Skeletal muscle satellite cell (primary cell): ENCODE data around the gene COPA.
A peak's percentile ranks its signal among the peaks of the same experiment; 100 is the strongest.

ENCODE experiments used
- H3K27me3 ChIP-seq: 2 replicates; pipeline ENCODE4 v1.7.0; 2013; ENCODE audit warnings: low read length; ENCODE audit not compliant: control insufficient read depth, insufficient read depth
- H3K36me3 ChIP-seq: 2 replicates; pipeline ENCODE4 v1.7.0; 2013; ENCODE audit warnings: mild to moderate bottlenecking, control low read depth, low read length; ENCODE audit not compliant: insufficient read depth
- H3K4me1 ChIP-seq: 2 replicates; pipeline ENCODE4 v1.7.0; 2013; ENCODE audit warnings: low read length; ENCODE audit not compliant: control insufficient read depth, insufficient read depth
- H3K4me2 ChIP-seq: 2 replicates; pipeline ENCODE4 v1.7.0; 2013; ENCODE audit warnings: mild to moderate bottlenecking, low read length
- H3K4me3 ChIP-seq: 2 replicates; pipeline ENCODE4 v1.7.0; 2013; ENCODE audit warnings: low read length
- H3K9ac ChIP-seq: 2 replicates; pipeline ENCODE4 v1.7.0; 2013; ENCODE audit warnings: mild to moderate bottlenecking, low read depth, low read length, moderate library complexity
- H3K9me3 ChIP-seq: replicated peaks from 2 replicates; pipeline ENCODE4 v1.7.0; 2013; ENCODE audit warnings: mild to moderate bottlenecking, control low read depth, low read length

COPA gene

DNA sequence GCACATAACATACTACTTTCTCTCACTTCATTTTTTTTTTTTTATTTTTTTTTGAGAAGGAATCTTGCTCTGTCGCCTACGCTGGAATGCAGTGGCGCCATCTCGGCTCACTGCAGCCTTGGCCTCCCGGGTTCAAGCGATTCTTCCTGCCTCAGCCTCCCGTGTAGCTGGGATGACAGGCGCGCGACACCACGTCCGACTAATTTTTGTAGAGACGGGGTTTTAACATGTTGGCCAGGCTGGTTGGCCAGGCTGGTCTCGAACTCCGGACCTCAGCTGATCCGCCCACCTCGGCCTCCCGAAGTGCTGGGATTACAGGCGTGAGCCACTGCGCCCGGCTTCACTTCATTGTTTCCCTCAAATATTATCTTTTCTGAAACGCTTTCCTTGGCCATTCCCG is 57.5 kb downstream of the COPA start:
- Histone ChIP-seq H3K4me3 (peak overlapping the region; percentile 76), H3K4me2 (peak overlapping the region; percentile 84), H3K27me3 (no peaks in the 10 kb centered on the region), H3K4me1 (peaks cover 12% of the 10 kb centered on the region), H3K9ac (peak overlapping the region; percentile 96), H3K36me3 (peaks cover 40% of the 10 kb centered on the region), H3K9me3 (no peaks in the 10 kb centered on the region)

DNA sequence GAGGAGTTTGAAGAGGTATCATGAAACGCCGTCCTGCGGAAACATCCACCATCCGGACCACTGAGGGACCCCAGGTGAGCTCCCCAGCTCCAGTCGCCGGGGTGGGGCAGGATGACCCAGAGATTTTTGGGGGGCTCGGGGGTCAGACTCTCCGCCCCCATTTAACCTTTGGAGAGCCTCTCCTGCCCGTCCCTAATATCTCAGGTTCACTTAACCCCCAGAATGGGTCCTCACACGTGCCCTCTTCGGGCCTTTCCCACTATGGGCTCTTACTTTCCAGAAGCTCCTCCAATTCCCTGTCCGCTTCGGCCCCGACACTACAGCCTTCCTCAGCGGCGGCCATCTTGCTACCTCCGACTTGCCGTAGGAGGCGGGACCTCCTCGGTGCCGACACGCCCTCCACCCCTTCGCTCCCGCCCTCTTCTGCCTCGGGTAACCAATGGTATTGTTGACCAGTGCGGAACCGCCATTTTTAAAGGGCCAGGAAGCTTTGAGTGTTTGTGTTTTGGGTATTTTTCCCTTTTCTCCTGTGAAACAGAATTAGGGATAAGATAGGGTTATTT is 58.2 kb downstream of the COPA start, which contains the start of gene PEX19:
Gene PEX19, minus strand, starts transcription at position 352 of the 563 bp plus-strand sequence. Its CDS starts 9 bp downstream, at position 343.
- peak within 1 kb of the TSS; percentile 85 for H3K4me2 ChIP-seq
- peaks cover 40% of the 10 kb centered on the region for H3K36me3 ChIP-seq
- H3K9ac ChIP-seq = peak within 1 kb of the TSS; percentile 96
- H3K27me3 ChIP-seq = no peaks in the 10 kb centered on the region
- no peaks in the 10 kb centered on the region for H3K9me3 ChIP-seq
- H3K4me1 ChIP-seq = peaks cover 12% of the 10 kb centered on the region
- peak within 1 kb of the TSS; percentile 76 for H3K4me3 ChIP-seq

DNA sequence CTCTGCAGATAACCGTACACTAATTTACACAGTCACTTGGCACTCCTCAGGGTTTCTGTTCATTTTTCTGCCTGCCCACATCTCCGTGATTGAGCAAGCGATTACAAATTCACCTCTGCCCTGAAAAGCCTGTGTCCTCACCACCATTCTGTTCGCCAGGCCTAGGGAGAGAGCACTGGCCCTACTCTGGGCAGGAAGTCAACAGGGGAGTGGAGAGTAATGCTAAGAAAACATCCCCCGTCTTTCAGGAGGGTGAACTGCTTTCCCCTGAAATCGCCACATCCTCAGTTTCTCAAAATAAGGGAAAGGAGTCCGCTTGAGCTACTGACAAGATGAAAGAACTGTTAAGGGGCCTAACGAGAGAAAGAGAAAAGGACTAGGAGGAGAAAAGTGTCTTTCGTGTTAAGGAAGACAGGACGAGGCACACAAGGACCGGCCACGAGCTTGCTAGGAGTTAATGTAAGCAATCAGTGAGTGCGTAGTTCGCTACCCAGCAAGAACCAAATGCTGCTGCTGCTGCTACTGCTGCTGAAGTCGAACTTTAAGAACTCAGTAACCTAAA is 58.7 kb downstream of the COPA start:
- Histone ChIP-seq H3K9me3 (no peaks in the 10 kb centered on the region), H3K4me2 (peak overlapping the region; percentile 85), H3K9ac (peak overlapping the region; percentile 96), H3K4me3 (peak overlapping the region; percentile 76), H3K27me3 (no peaks in the 10 kb centered on the region), H3K4me1 (peaks cover 12% of the 10 kb centered on the region), H3K36me3 (peaks cover 41% of the 10 kb centered on the region)

DNA sequence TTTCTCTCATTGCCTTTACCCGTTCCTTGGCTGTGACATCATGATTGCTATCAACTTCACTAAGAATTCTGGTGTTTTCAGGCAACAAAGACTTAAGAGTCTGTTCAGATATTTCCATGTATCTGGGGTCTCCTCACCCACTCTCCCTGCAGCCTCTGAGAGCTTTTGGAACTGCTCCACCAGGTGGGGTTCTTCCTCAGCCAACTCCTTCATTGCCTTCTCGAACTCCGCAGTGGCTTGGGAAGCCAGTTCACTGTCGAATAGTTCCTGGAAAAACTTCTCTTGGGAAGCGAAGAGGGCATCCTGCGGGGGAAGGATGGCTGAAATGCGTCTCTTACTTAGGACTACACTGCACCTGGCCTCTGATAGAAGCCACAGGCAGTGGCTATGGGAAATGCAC is 60.2 kb downstream of the COPA start:
- no peaks in the 10 kb centered on the region for H3K27me3 ChIP-seq
- H3K4me2 ChIP-seq = peak overlapping the region; percentile 85
- no peaks in the 10 kb centered on the region for H3K9me3 ChIP-seq
- H3K4me3 ChIP-seq = no peak overlapping the region
- peaks cover 12% of the 10 kb centered on the region for H3K4me1 ChIP-seq
- H3K36me3 ChIP-seq = peaks cover 49% of the 10 kb centered on the region
- H3K9ac ChIP-seq = peak overlapping the region; percentile 96

DNA sequence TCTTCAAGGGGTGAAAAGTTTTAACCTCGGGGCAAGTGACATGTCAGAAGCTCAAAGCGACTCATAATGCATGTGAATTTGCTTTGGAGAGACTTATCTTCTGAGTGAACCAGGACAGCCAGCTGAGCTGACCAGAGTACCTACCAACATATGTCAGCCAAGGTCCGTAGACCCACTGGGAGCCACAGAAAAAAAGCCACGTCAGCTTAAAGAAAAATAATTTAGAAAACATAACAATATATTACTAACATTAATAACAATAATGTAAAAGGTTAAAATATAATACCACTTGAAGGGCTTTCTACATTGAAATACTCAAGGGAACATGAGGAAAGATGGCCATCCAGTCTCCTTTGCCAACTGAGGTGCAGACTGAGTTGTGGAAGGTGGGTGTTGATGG is 65.1 kb downstream of the COPA start:
- Histone ChIP-seq H3K36me3 (peaks cover 56% of the 10 kb centered on the region), H3K4me2 (no peak overlapping the region), H3K27me3 (no peaks in the 10 kb centered on the region), H3K4me3 (no peak overlapping the region), H3K4me1 (peaks cover 2% of the 10 kb centered on the region), H3K9me3 (no peaks in the 10 kb centered on the region), H3K9ac (no peak overlapping the region)

DNA sequence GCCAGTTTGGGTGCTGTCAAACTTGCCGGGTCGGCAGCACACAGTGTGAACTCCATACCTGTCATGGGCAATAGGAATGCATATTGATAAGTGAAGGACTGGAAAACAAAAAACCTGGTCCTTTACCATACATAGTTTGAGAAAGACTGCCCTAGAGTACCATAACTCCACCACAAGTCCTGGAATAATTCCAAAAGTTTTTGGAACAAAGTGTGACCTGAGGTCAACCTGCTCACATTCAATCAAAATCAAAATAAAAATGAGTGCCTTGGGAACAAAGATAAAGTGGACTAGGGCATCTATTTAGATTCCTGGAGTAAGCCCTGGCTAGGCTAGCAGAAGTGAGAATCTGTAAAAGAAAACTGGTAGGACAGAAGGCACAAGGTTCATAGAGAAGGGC is 65.7 kb downstream of the COPA start:
- H3K4me1 ChIP-seq = no peaks in the 10 kb centered on the region
- no peaks in the 10 kb centered on the region for H3K9me3 ChIP-seq
- peaks cover 50% of the 10 kb centered on the region for H3K36me3 ChIP-seq
- no peak overlapping the region for H3K4me2 ChIP-seq
- H3K4me3 ChIP-seq = no peak overlapping the region
- H3K27me3 ChIP-seq = no peaks in the 10 kb centered on the region
- H3K9ac ChIP-seq = no peak overlapping the region

DNA sequence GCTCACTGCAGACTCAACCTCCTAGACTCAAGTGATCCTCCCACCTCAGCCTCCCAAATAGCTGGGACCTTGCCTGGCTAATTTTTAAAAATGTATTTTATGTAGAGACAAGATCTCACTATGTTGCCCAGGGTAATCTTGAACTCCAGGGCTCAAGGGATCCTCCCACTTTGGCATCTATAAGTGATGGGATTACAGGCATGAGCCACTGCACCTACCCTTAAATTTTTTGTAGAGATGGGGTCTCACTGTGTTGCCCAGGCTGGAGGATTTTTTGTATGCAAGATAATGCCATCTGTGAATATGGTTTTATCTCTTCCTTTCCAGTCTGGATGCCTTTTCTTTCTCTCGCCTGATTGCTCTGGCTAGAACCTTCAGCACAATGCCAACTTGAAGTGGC is 72.0 kb downstream of the COPA start:
- Histone ChIP-seq H3K4me3 (no peak overlapping the region), H3K4me1 (no peaks in the 10 kb centered on the region), H3K27me3 (no peaks in the 10 kb centered on the region), H3K9ac (no peak overlapping the region), H3K36me3 (no peaks in the 10 kb centered on the region), H3K9me3 (no peaks in the 10 kb centered on the region), H3K4me2 (no peak overlapping the region)

DNA sequence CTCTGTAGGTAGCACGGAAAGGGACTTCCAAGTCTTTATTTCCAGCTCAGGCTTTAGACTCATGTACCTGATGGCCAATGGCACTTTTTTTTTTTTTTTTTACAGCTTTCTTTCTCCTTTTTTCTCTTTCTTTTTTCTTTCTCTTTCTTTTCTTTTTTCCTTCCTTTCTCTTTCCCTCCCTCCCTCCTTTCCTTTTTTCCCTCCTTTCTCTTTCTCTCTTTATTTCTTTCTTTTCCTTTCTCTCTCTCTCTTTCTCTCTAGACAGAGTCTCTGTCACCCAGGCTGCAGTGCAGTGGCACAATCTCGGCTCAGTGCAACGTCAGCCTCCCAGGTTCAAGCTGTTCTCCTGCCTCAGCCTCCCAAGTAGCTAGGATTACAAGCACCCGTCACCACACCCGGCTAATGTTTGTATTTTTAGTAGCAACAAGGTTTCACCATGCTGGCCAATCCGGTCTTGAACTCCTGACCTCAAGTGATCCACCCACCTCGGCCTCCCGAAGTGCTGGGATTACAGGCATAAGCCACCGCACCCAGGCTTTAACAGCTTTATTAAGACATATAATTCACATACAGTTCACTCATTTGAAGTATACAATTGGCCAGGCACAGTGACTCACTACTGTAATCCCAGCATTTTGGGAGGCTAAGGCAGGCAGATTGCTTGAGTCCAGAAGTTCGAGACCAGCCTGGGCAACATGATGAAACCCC is 75.6 kb downstream of the COPA start:
- Histone ChIP-seq H3K4me1 (peaks cover 6% of the 10 kb centered on the region), H3K27me3 (peaks cover 3% of the 10 kb centered on the region), H3K9ac (no peak overlapping the region), H3K9me3 (no peaks in the 10 kb centered on the region), H3K36me3 (no peaks in the 10 kb centered on the region), H3K4me3 (no peak overlapping the region), H3K4me2 (no peak overlapping the region)

DNA sequence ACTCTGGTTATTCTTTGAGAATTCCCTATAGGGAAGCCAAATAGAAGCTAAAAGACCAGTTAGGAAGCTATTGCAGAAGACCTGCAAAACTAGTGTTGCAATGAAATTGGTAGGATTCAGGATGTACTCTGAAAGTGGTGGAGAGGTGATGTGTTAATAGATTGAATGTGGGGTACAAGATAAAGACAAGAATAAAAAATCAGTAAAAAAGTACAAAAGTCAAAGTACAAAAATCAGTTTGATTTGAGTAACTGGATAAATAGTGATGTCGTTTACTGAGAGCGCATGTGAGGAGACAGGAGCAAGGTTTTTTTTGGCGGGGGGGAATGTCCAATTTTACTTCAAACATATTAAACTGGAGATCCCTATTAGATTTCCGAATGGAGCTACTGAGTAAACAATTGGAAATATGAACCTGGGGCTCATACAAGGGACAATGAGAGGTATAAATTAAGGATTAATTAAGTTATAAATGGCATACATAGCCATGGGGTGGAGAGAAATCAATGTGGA is 78.2 kb downstream of the COPA start:
- Histone ChIP-seq H3K9ac (no peak overlapping the region), H3K27me3 (peaks cover 3% of the 10 kb centered on the region), H3K4me3 (no peak overlapping the region), H3K4me1 (peaks cover 22% of the 10 kb centered on the region), H3K36me3 (no peaks in the 10 kb centered on the region), H3K9me3 (no peaks in the 10 kb centered on the region), H3K4me2 (no peak overlapping the region)

DNA sequence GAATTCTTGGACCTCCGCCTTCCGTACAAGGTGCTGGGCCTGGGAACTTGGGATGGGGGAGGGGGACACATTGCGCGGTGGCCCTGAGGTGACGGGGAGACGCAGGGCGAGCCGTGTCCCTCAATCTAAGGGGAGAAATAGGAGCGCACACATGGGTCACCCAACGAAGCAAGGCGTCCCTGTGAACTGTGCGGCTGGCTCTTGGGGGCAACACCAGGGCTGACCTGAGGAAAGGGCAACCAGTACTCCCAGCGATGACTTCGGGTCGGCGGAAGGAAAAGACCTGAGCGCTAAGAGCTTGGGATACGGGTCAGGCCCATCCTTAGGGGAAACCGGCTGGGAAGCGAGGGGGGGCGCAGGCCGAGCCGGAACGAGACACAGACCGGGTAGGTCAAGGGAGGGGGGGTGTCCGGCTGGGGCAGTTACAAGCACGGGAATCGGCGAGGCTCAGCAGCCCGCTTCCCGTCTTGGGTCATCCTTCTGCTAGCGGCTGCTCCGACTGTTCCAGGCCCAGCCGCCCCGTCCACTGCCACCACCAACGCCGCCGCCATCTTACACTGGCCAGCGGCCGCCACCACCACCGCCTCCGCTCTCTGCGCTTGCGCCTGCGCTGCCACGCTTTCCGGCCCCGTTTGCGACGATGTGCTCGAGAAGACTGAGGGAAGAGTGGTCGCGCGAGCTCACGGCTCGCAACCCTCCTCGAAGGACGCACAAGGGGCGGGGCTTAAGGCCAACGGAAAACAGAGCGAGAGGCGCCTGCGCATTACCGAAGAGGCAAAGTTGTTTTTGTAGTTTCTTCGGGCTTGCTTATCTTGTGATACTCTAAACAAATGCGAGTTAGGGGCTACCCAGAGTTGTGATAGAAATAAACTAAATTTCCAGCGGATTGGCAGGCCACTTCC is 80.9 kb downstream of the COPA start, which contains the start of gene DCAF8:
Gene DCAF8, minus strand, starts transcription at position 657 of the 902 bp plus-strand sequence. CDS start 18,541 bp downstream, outside the sequence.
- peaks cover 2% of the 10 kb centered on the region for H3K36me3 ChIP-seq
- no peaks in the 10 kb centered on the region for H3K9me3 ChIP-seq
- peak within 1 kb of the TSS; percentile 100 for H3K9ac ChIP-seq
- peak within 1 kb of the TSS; percentile 91 for H3K4me2 ChIP-seq
- H3K4me3 ChIP-seq = peak within 1 kb of the TSS; percentile 98
- H3K27me3 ChIP-seq = peaks cover 3% of the 10 kb centered on the region
- peaks cover 29% of the 10 kb centered on the region for H3K4me1 ChIP-seq

DNA sequence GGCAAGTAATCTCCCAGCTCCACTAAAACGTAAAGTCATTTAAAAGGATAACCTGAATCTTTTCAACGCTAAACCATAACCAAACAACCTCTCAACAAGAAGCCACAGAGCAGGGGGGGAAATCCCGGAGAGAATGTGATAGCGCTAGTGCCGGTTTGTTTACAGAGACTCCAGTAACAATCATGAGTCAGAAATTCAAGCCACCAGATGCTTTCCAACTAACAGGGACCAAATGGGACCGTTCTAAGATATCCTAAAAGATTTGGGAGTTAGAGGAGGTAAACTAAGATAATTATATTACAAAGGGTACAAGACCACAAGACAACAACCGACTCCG is 81.5 kb downstream of the COPA start:
- H3K9ac ChIP-seq = peak overlapping the region; percentile 100
- H3K4me1 ChIP-seq = peaks cover 35% of the 10 kb centered on the region
- peak overlapping the region; percentile 91 for H3K4me2 ChIP-seq
- no peaks in the 10 kb centered on the region for H3K9me3 ChIP-seq
- H3K36me3 ChIP-seq = peaks cover 2% of the 10 kb centered on the region
- H3K4me3 ChIP-seq = peak overlapping the region; percentile 98
- H3K27me3 ChIP-seq = peaks cover 3% of the 10 kb centered on the region
